ENCODE measurements around the gene DIS3L2. TPM values are rescaled to one million over a fixed set of nuclear protein-coding genes. Genes with fewer than 3 reads are reported as not detected.
A peak's percentile ranks its signal among the peaks of the same experiment; 100 is the strongest.
"Not testable (repeated sequence)": the region's sequence is repeated elsewhere in the genome, so short reads cannot be mapped to it uniquely, and the experiment has no call there.

Gene DIS3L2
- polyA plus RNA-seq, 1 experiment = 8.2 TPM

GRCh38 chr2:232325324-232326273 is 364.1 kb downstream of the DIS3L2 start:
- TF ChIP-seq CTCF (IDR thresholded peaks at IDR 0.05; ENCODE audit: low read depth, low read length) = peak; percentile 50
- POLR2A ChIA-PET = interaction anchor here (0.7 kb wide), 1 partner anchor 400 kb away, joined by 3 read pairs; no protein-coding TSS in a partner anchor
- CTCF ChIA-PET = interaction anchor here (0.6 to 5.6 kb wide), 25 partner anchors 8 to 475 kb away, joined by 3 to 67 read pairs (median 4); no protein-coding TSS in a partner anchor

GRCh38 chr2:232326274-232327104 is 365.0 kb downstream of the DIS3L2 start:
- POLR2A ChIA-PET = interaction anchor here (0.7 kb wide), 1 partner anchor 401 kb away, joined by 3 read pairs; no protein-coding TSS in a partner anchor

More at GRCh38 chr2:232325324-232326273, 364.1 kb downstream of the DIS3L2 start:
- DNase-seq (ENCODE audit: low read depth, low spot score) = peak; percentile 7
- no peaks in the 10 kb centered on the region; the same call in 1 of the 2 replicates for H3K9me3 ChIP-seq (ENCODE audit: control insufficient read depth, insufficient read depth, low read length)
- H3K27ac ChIP-seq (ENCODE audit: low read depth, low read length) = no peak overlapping the region
- no peaks in the 10 kb centered on the region for H3K27me3 ChIP-seq (ENCODE audit: control insufficient read depth, insufficient read depth, low read length)
- no peak overlapping the region for H3K4me3 ChIP-seq (ENCODE audit: low read depth, low read length)

GRCh38 chr2:232327105-232328031 is 365.9 kb downstream of the DIS3L2 start:
- peak; percentile 86 for TF ChIP-seq CTCF (IDR thresholded peaks at IDR 0.05; ENCODE audit: low read depth, low read length)
- Histone ChIP-seq H3K27ac (ENCODE audit: low read depth, low read length) (no peak overlapping the region), H3K27me3 (ENCODE audit: control insufficient read depth, insufficient read depth, low read length) (no peaks in the 10 kb centered on the region), H3K9me3 (ENCODE audit: control insufficient read depth, insufficient read depth, low read length) (no peaks in the 10 kb centered on the region; the same call in 1 of the 2 replicates), H3K4me3 (ENCODE audit: low read depth, low read length) (no peak overlapping the region)
- ChIA-PET CTCF (interaction anchor here (0.6 to 5.6 kb wide), 18 partner anchors 10 to 431 kb away, joined by 3 to 67 read pairs (median 3); no protein-coding TSS in a partner anchor), POLR2A (no interaction called here)
- peak; percentile 26 for DNase-seq (ENCODE audit: low read depth, low spot score)

More at GRCh38 chr2:232326274-232327104, 365.0 kb downstream of the DIS3L2 start:
- CTCF ChIA-PET = interaction anchor here (0.6 to 5.6 kb wide), 22 partner anchors 9 to 476 kb away, joined by 3 to 67 read pairs (median 4); no protein-coding TSS in a partner anchor
- not testable (repeated sequence) for H3K27me3 ChIP-seq (ENCODE audit: control insufficient read depth, insufficient read depth, low read length); H3K27ac ChIP-seq (ENCODE audit: low read depth, low read length); DNase-seq (ENCODE audit: low read depth, low spot score); H3K9me3 ChIP-seq (ENCODE audit: control insufficient read depth, insufficient read depth, low read length); H3K4me3 ChIP-seq (ENCODE audit: low read depth, low read length)
- TF ChIP-seq CTCF (IDR thresholded peaks at IDR 0.05; ENCODE audit: low read depth, low read length) = 0 out of 2 replicates have a peak, but pooled peaks have one; percentile 16

GRCh38 chr2:232328032-232328422 is 366.5 kb downstream of the DIS3L2 start:
- no peak for TF ChIP-seq CTCF (IDR thresholded peaks at IDR 0.05; ENCODE audit: low read depth, low read length)
- Histone ChIP-seq H3K27me3 (ENCODE audit: control insufficient read depth, insufficient read depth, low read length) (no peaks in the 10 kb centered on the region), H3K27ac (ENCODE audit: low read depth, low read length) (no peak overlapping the region), H3K9me3 (ENCODE audit: control insufficient read depth, insufficient read depth, low read length) (no peaks in the 10 kb centered on the region; the same call in 1 of the 2 replicates), H3K4me3 (ENCODE audit: low read depth, low read length) (no peak overlapping the region)
- CTCF ChIA-PET = interaction anchor here (1.0 to 5.6 kb wide), 8 partner anchors 12 to 432 kb away, joined by 3 to 67 read pairs (median 3); no protein-coding TSS in a partner anchor
- POLR2A ChIA-PET = no interaction called here
- DNase-seq (ENCODE audit: low read depth, low spot score) = no peak

Measured in AG04450 (cell line).